GM18870 (cell line): ENCODE data around the gene OBSCN.
"Not testable (repeated sequence)": the region's sequence is repeated elsewhere in the genome, so short reads cannot be mapped to it uniquely, and the experiment has no call there.

Source experiments
- ATAC-seq: cut with Tn5 transposase; IDR thresholded peaks from one replicate; pipeline ENCODE4 v1.9.1; 2021; ENCODE audit warnings: moderate library complexity; ENCODE audit not compliant: unreplicated experiment

OBSCN gene

DNA sequence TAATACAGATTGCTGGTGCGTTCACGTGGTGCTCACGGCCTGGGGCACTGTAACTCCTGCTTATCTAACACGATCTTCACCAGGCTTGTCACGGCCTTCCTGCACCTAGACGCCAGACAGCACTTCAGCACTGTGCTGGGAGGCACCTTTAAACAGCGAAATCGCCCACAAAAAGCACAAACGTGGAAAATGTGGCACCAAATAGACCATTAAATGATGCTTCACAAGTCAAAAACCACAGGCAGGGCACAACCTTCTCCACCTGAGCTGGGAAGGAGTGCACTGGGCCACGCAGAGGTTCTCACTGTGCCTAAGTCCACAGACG lies 22.2 kb upstream of the OBSCN start:
- no peak for ATAC-seq

GRCh38 chr1:228188249-228188648 lies 19.6 kb upstream of the OBSCN start:
- ATAC-seq = not testable (repeated sequence)

- no peak for ATAC-seq
These were observed 17.7 kb upstream of the OBSCN start for GRCh38 chr1:228190182-228190581.

DNA sequence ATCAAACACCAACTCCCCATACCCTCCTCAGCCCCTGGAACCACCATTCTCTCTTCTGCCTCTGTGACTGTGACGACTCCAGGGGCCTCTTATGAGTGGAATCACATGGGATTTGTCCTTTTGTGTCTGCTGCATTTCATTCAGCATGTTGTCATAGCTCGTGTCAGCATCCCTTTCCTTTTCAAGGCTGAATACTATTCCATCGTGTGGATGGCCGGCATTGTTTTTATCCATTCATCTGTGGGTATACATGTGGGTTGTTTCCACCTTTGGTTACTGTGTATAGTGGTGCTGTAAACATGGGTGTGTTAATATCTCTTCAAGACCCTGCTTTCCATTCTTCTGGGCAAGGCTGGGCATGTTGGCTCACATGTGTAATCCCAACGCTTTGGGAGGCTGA lies 17.1 kb upstream of the OBSCN start:
- ATAC-seq = no peak

GRCh38 chr1:228194436-228194835 lies 13.4 kb upstream of the OBSCN start:
- ATAC-seq = no peak

GRCh38 chr1:228194921-228195812 lies 12.7 kb upstream of the OBSCN start:
- ATAC-seq = no peak

GRCh38 chr1:228197555-228198147 lies 10.2 kb upstream of the OBSCN start:
- ATAC-seq = no peak

DNA sequence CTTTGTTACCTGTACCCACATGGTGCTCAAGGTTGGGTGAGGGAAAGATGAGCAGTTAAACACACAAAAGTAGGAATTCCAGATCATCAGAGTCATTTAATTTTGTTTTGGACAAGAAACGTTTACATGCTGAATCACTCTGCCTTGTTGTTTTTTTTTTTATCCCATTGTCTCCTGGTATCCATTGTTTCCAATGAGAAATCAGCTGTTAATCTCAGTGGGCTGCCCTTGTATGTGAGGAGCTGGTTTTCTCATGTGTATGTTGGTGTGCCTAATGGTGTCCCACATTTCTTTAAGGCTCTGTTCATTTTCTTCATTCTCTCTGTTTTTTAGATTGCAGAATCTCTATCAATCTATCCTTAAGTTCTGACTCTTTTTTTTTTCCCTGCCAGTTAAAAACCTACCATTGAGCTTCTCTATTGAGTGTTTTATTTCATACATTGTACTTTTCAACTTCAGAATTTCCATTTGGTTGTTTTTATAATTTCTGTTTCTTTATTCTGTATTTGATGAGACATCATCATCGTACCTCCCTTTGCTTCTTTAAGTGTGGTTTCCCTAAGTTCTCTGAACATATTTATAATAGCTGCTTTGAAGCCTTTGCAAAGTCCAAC lies 8.8 kb upstream of the OBSCN start:
- ATAC-seq = no peak

DNA sequence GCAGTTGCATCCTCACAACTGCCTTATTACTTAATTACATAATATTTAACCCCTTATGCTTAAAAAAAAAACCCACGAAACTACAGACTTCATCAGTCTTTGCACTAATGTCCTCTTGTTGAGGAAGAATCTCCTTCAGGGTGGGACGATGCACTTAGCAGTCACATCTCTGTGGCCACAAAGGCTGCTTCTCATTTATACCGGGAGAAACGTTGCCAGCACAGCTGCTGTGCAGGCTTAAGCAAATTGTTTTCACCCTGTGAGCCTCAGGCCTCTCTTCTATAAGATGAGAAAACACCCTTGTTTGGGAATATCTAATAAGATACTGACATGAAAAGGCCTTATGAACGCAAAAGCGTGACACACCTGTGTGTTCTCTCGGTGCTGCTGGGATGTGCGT lies 2.9 kb upstream of the OBSCN start:
- no peak for ATAC-seq

- no peak for ATAC-seq
These were observed 2.1 kb upstream of the OBSCN start for GRCh38 chr1:228205526-228206436.

DNA sequence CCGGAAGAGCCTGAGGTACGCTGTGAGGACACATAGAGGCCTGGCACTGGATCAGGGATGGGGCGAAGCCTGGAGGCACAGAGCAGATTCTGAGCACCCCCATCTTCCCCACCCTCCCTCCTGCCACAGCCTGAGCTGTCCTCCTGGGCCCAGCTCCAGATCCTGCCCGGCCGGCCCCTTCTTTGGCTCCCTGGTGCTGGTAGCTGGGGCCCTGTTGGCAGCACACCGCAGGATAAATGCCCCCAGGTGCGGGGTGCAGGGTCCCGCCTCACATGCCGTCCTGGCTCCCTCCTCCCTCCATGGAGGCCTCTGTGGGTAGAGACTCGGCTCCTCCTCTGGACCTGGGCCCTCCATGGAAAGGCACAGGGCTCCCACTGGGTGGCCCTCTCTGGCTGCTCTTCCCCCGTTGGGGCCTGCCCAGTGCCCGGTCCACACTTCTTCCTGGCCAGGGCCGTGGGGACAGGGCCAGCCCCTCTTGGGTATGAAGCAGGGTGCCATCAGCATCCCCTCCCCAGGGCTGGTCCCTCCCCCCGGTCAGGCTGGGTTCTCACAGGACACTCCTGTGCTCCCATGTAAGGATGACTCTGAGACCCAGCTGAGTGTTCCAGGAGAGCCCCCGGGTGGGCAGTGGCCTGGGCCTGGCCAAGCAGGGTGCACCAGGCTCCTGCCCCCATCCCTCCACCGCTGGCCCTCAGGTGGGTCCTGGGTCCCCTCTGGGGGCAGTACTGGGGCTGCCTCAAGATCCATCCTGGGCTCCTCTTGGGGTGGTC lies 1.1 kb upstream of the OBSCN start:
- ATAC-seq = no peak

DNA sequence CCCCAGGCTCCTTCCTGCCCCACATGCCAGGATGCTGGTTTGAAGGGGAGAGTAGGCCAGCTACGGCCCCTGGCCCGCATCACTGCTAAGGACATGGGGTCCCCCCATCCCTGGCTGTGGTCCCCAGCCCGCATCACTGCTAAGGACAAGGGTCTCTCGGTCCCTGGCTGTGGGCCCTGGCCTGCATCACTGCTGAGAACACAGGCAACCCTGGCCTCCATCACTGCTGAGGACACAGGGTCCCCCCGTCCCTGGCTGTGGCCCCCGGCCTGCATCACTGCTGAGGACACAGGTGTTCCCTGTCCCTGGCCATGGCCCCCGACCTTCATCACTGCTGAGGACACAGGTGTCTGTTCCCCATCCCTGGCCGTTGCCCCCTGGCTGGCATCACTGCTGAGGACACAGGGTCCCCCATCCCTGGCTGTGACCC lies 448 bp upstream of the OBSCN start:
- no peak for ATAC-seq

- no peak for ATAC-seq
These were observed 1.1 kb downstream of the OBSCN start for GRCh38 chr1:228208831-228209551.

- ATAC-seq = no peak
These were observed 1.8 kb downstream of the OBSCN start for GRCh38 chr1:228209657-228210056.

DNA sequence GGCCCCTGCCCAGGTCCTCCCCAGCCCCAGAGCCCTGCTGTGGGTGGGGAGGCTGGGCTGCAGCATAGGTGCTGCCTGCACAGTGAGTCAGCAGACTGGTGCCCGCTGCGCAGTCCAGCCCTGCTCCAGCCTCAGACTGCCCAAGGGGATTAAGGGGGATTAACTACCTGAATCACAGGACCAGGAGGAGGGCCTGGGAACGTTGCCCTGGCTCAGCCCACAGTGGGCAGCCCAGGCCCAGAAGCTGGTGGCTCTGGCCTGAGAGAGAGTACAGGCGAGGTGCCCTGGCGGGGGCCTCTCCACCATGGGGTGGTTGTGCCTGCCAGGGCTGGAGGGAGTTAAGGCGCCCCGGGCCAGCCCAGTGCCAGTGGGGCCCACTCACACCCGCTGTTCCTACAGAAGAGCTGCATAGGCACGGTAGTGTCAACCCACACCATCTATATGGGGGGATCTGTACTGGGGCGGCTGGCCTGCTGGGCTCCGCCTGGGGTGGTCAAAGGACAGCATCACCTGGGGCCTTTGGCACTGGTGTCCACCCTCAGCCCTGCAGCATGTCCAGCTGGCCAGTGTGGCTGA lies 2.3 kb downstream of the OBSCN start:
- ATAC-seq = no peak

DNA sequence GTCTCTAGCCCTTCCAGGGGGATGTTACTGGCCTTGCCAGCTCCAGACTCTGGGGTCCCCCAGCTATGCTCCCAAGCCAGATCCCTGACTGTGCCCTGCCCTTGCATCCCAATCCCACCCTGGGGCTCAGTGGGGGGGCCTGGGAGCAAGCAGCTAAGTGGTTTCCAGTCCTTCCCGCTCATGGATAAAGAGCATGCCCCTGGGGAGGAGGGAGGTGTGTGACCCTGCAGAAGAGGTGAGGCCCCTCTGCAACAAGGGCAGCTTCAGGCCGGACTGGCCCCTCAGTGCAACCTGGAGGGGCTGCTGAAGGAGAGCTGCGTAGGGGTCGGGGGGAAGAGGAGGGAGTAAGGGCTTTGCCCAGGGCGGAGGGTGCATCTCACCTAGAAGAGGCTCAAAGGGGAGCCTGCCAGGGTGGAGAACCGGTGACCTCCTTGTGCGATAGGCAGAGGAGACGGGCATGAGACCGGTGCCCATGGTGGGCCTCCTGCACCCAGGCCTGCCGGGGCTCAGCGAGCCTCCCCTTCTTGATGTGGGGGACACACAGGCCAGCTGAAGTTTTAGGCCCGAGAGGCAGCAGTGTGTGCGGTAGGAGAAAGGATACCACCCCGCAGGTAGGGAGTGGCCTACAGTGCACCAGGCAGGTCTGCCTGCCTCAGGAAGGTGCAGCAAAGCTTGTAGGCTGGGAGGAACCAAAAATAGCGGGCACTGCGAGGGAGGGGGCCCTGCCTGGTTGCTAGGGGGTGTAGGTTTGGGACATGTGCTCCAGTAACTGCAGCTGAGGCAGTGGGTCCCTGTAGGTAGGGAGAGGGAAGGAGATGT lies 3.1 kb downstream of the OBSCN start:
- no peak for ATAC-seq

- no peak for ATAC-seq
These were observed 3.9 kb downstream of the OBSCN start for GRCh38 chr1:228211531-228212414.
